Activated CD8-positive, alpha-beta T cell treated with anti-CD3 and anti-CD28 coated beads for 36 hours (primary cell): ENCODE results near the gene RAPH1. TPM values are rescaled to one million over a fixed set of nuclear protein-coding genes. Genes with fewer than 3 reads are reported as not detected.

Experiments
- ATAC-seq: fragments of 200-7000 bp; cut with Tn5 transposase; one replicate; pipeline ENCODE4 v1.10.0; 2021; ENCODE audit warnings: mild to moderate bottlenecking, moderate library complexity
- CTCF ChIA-PET: fragments of 350-600 bp; sonication (Branson Sonifier 250); formaldehyde crosslinking; loops from one replicate; lab custom pipeline; 2021; ENCODE audit warnings: antibody characterized with exemption; lab: Charles Lee
- POLR2A ChIA-PET: fragments of 350-600 bp; sonication (Branson Sonifier 250); formaldehyde crosslinking; loops from one replicate; lab custom pipeline; 2021; ENCODE audit warnings: antibody characterized with exemption; lab: Charles Lee
- DNase-seq: peaks from one replicate; pipeline ENCODE4 v3.0.0-alpha.2; 2020
- H3K27ac Mint-ChIP-seq: one replicate; pipeline ENCODE4 v1.8.0; 2021; ENCODE audit warnings: mild to moderate bottlenecking, mixed read lengths
- H3K27me3 Mint-ChIP-seq: one replicate; pipeline ENCODE4 v1.8.0; 2021; ENCODE audit warnings: mixed read lengths
- H3K36me3 Mint-ChIP-seq: one replicate; pipeline ENCODE4 v1.8.0; 2021; ENCODE audit warnings: low read depth, mixed read lengths
- H3K4me1 Mint-ChIP-seq: one replicate; pipeline ENCODE4 v1.8.0; 2021; ENCODE audit warnings: low read depth, mixed read lengths
- H3K4me3 Mint-ChIP-seq: one replicate; pipeline ENCODE4 v1.8.0; 2021; ENCODE audit warnings: mild to moderate bottlenecking, moderate library complexity, mixed read lengths
- H3K9me3 Mint-ChIP-seq: one replicate; pipeline ENCODE4 v1.8.0; 2021; ENCODE audit warnings: mixed read lengths
- CTCF ChIP-seq: fragments of 200-600 bp; IDR thresholded peaks from one replicate; pipeline ENCODE4 v1.8.0; 2022; ENCODE audit warnings: antibody characterized with exemption, mild to moderate bottlenecking
- intact Hi-C: fragments of 100-400 bp; cut with micrococcal nuclease; formaldehyde crosslinking; loops from one replicate; pipeline ENCODE4 v1.10.0; 2022
- total RNA-seq, 2 experiments: library from RNA; stranded (reverse); gene quantifications; one replicate each; pipeline ENCODE4 v1.2.3, GENCODE V29; 2021

RAPH1 gene
- total RNA-seq, 2 experiments from 2014 or later, result 1.5 to 1.9 TPM

- ATAC-seq (no peak), DNase-seq (no peak)
- no peaks in the 10 kb centered on the region for H3K27me3 Mint-ChIP-seq
- CTCF ChIA-PET, result no interaction called here
- no peaks in the 10 kb centered on the region for H3K4me1 Mint-ChIP-seq
- peaks cover 3% of the 10 kb centered on the region for H3K9me3 Mint-ChIP-seq
- peaks cover 8% of the 10 kb centered on the region for H3K36me3 Mint-ChIP-seq
- intact Hi-C loops, result no loop called here
- POLR2A ChIA-PET, result no interaction called here
- no peak overlapping the region for H3K27ac Mint-ChIP-seq
- TF ChIP-seq CTCF, result no peak
- no peak overlapping the region for H3K4me3 Mint-ChIP-seq
These were observed 173.2 kb downstream of the RAPH1 start for GRCh38 chr2:203361922-203362321.

GRCh38 chr2:203361495-203361894 lies 173.6 kb downstream of the RAPH1 start:
- intact Hi-C loops, result no loop called here
- Mint-ChIP-seq H3K4me3 (no peak overlapping the region), H3K36me3 (peaks cover 6% of the 10 kb centered on the region), H3K9me3 (peaks cover 3% of the 10 kb centered on the region), H3K4me1 (no peaks in the 10 kb centered on the region), H3K27ac (no peak overlapping the region), H3K27me3 (no peaks in the 10 kb centered on the region)
- no peak for ATAC-seq
- no peak for TF ChIP-seq CTCF
- POLR2A ChIA-PET, result no interaction called here
- CTCF ChIA-PET, result no interaction called here
- no peak for DNase-seq

- POLR2A ChIA-PET, result no interaction called here
These were observed 174.2 kb downstream of the RAPH1 start for GRCh38 chr2:203360833-203361430.

GRCh38 chr2:203359450-203359849 lies 175.7 kb downstream of the RAPH1 start:
- Mint-ChIP-seq H3K4me1 (no peaks in the 10 kb centered on the region), H3K27me3 (no peaks in the 10 kb centered on the region), H3K36me3 (peaks cover 6% of the 10 kb centered on the region), H3K4me3 (no peak overlapping the region), H3K9me3 (peaks cover 3% of the 10 kb centered on the region), H3K27ac (no peak overlapping the region)
- intact Hi-C loops, result no loop called here
- ATAC-seq (no peak), DNase-seq (no peak)
- POLR2A ChIA-PET, result no interaction called here
- TF ChIP-seq CTCF, result no peak
- CTCF ChIA-PET, result no interaction called here

More at GRCh38 chr2:203360833-203361430, 174.2 kb downstream of the RAPH1 start:
- Mint-ChIP-seq H3K27ac (no peak overlapping the region), H3K27me3 (no peaks in the 10 kb centered on the region), H3K4me1 (no peaks in the 10 kb centered on the region), H3K36me3 (peaks cover 6% of the 10 kb centered on the region), H3K4me3 (no peak overlapping the region), H3K9me3 (peaks cover 3% of the 10 kb centered on the region)
- ATAC-seq (no peak), DNase-seq (no peak)
- CTCF ChIA-PET, result interaction anchor here (1.0 kb wide), 1 partner anchor 455 kb away, joined by 3 read pairs; no protein-coding TSS in a partner anchor
- TF ChIP-seq CTCF, result no peak
- intact Hi-C loops, result no loop called here

- Mint-ChIP-seq H3K36me3 (peaks cover 8% of the 10 kb centered on the region), H3K4me1 (no peaks in the 10 kb centered on the region), H3K9me3 (peaks cover 3% of the 10 kb centered on the region), H3K4me3 (no peak overlapping the region), H3K27ac (no peak overlapping the region), H3K27me3 (no peaks in the 10 kb centered on the region)
- POLR2A ChIA-PET, result no interaction called here
- no peak for DNase-seq
- CTCF ChIA-PET, result no interaction called here
- intact Hi-C loops, result no loop called here
- no peak for TF ChIP-seq CTCF
- no peak for ATAC-seq
These were observed 180.1 kb downstream of the RAPH1 start for GRCh38 chr2:203354966-203355365.
